Measurements from ENCODE around the gene PCNT. TPM values are rescaled to one million over a fixed set of nuclear protein-coding genes. Genes with fewer than 3 reads are reported as not detected.
A peak's percentile ranks its signal among the peaks of the same experiment; 100 is the strongest.

Gene PCNT
- total RNA-seq, 1 experiment from 2014 or later, result 41.0 TPM

- TF ChIP-seq FOXK1 (CRISPR knock-in tag; IDR thresholded peaks at IDR 0.05), result peak; percentile 82
Observed at GRCh38 chr21:46458315-46459023, 134.5 kb downstream of the PCNT start, which contains the start of gene DIP2A (continued).

- ChIA-PET POLR2A (interaction anchor here (0.5 to 1.6 kb wide), 3 partner anchors 9 to 176 kb away, joined by 3 to 5 read pairs (median 4); partner anchors contain the start of gene PRMT2), CTCF (interaction anchor here (1.1 to 1.3 kb wide), 2 partner anchors 36 to 208 kb away, joined by 3 to 4 read pairs; no protein-coding TSS in a partner anchor)
- no peak overlapping the region for H3K27ac Mint-ChIP-seq
- ATAC-seq (no peak), DNase-seq (ENCODE audit: low spot score) (no peak)
- peaks cover 18% of the 10 kb centered on the region for H3K4me1 Mint-ChIP-seq
- H3K9me3 Mint-ChIP-seq, result no peaks in the 10 kb centered on the region
- no peaks in the 10 kb centered on the region for H3K27me3 Mint-ChIP-seq (ENCODE audit: low read depth)
- H3K4me3 Mint-ChIP-seq, result peak overlapping the region; percentile 67
- TF ChIP-seq, protein P1, sequence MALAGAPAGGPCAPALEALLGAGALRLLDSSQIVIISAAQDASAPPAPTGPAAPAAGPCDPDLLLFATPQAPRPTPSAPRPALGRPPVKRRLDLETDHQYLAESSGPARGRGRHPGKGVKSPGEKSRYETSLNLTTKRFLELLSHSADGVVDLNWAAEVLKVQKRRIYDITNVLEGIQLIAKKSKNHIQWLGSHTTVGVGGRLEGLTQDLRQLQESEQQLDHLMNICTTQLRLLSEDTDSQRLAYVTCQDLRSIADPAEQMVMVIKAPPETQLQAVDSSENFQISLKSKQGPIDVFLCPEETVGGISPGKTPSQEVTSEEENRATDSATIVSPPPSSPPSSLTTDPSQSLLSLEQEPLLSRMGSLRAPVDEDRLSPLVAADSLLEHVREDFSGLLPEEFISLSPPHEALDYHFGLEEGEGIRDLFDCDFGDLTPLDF (CRISPR knock-in tag; IDR thresholded peaks at IDR 0.05), result no peak
- no peak for TF ChIP-seq CREB1 (CRISPR knock-in tag; IDR thresholded peaks at IDR 0.05)
- 0 out of 2 replicates have a peak, but pooled peaks have one; percentile 59 for TF ChIP-seq ZNF416 (CRISPR knock-in tag; IDR thresholded peaks at IDR 0.05)
- no peak for TF ChIP-seq NFATC4 (CRISPR knock-in tag; IDR thresholded peaks at IDR 0.05)
- 0 out of 2 replicates have a peak, but pooled peaks have one; percentile 22 for TF ChIP-seq ZSCAN18 (CRISPR knock-in tag; IDR thresholded peaks at IDR 0.05)
- H3K36me3 Mint-ChIP-seq, result peaks cover 19% of the 10 kb centered on the region
Observed at GRCh38 chr21:46459024-46459355, 135.0 kb downstream of the PCNT start.

- Mint-ChIP-seq H3K27ac (no peak overlapping the region), H3K27me3 (ENCODE audit: low read depth) (no peaks in the 10 kb centered on the region), H3K36me3 (peaks cover 19% of the 10 kb centered on the region), H3K9me3 (no peaks in the 10 kb centered on the region), H3K4me3 (peak overlapping the region; percentile 80), H3K4me1 (peaks cover 18% of the 10 kb centered on the region)
- TF ChIP-seq E2F5 (CRISPR knock-in tag; IDR thresholded peaks at IDR 0.05), result 0 out of 2 replicates have a peak, but pooled peaks have one; percentile 29
- TF ChIP-seq TP53 (CRISPR knock-in tag; IDR thresholded peaks at IDR 0.05), result no peak
- TF ChIP-seq E2F4 (CRISPR knock-in tag; IDR thresholded peaks at IDR 0.05; ENCODE audit: borderline replicate concordance, low read depth), result no peak
- no peak for TF ChIP-seq GTF2I (CRISPR knock-in tag; conservative IDR thresholded peaks at IDR 0.05)
- TF ChIP-seq ELF4 (CRISPR knock-in tag; IDR thresholded peaks at IDR 0.05; ENCODE audit: low read depth), result no peak
- no peak for TF ChIP-seq ZNF121 (CRISPR knock-in tag; IDR thresholded peaks at IDR 0.05)
- no peak for TF ChIP-seq TEAD4 (CRISPR knock-in tag; IDR thresholded peaks at IDR 0.05)
- TF ChIP-seq ZNF423 (CRISPR knock-in tag; IDR thresholded peaks at IDR 0.05), result peak; percentile 33; the same call in 1 of the 2 replicates
- POLR2A ChIA-PET, result interaction anchor here (0.5 to 0.9 kb wide), 2 partner anchors 51 to 176 kb away, joined by 3 read pairs; partner anchors contain the start of gene PRMT2
- ATAC-seq (no peak), DNase-seq (ENCODE audit: low spot score) (peak; percentile 32)
- CTCF ChIA-PET, result interaction anchor here (0.6 to 1.3 kb wide), 2 partner anchors 36 to 124 kb away, joined by 4 read pairs; no protein-coding TSS in a partner anchor
Observed at GRCh38 chr21:46459356-46460112, 135.6 kb downstream of the PCNT start.

- ChIA-PET CTCF (no interaction called here), POLR2A (no interaction called here)
- DNase-seq (ENCODE audit: low spot score), result no peak
- Mint-ChIP-seq H3K36me3 (no peaks in the 10 kb centered on the region; the same call in 1 of the 2 replicates), H3K27ac (no peak overlapping the region), H3K27me3 (ENCODE audit: low read depth) (no peaks in the 10 kb centered on the region), H3K9me3 (no peaks in the 10 kb centered on the region), H3K4me3 (no peak overlapping the region), H3K4me1 (peaks cover 8% of the 10 kb centered on the region)
- no peak for ATAC-seq
- TF ChIP-seq CREB1 (CRISPR knock-in tag; IDR thresholded peaks at IDR 0.05), result no peak
- no peak for TF ChIP-seq CBFB (CRISPR knock-in tag; IDR thresholded peaks at IDR 0.05; ENCODE audit: low read depth)
- no peak for TF ChIP-seq ZBTB43 (CRISPR knock-in tag; IDR thresholded peaks at IDR 0.05)
- TF ChIP-seq KAT7 (CRISPR knock-in tag; IDR thresholded peaks at IDR 0.05; ENCODE audit: borderline replicate concordance), result no peak
- no peak for TF ChIP-seq SMAD3 (CRISPR knock-in tag; IDR thresholded peaks at IDR 0.05; ENCODE audit: borderline replicate concordance)
- TF ChIP-seq OVOL2 (CRISPR knock-in tag; IDR thresholded peaks at IDR 0.05; ENCODE audit: borderline replicate concordance), result no peak
- TF ChIP-seq, protein P2, sequence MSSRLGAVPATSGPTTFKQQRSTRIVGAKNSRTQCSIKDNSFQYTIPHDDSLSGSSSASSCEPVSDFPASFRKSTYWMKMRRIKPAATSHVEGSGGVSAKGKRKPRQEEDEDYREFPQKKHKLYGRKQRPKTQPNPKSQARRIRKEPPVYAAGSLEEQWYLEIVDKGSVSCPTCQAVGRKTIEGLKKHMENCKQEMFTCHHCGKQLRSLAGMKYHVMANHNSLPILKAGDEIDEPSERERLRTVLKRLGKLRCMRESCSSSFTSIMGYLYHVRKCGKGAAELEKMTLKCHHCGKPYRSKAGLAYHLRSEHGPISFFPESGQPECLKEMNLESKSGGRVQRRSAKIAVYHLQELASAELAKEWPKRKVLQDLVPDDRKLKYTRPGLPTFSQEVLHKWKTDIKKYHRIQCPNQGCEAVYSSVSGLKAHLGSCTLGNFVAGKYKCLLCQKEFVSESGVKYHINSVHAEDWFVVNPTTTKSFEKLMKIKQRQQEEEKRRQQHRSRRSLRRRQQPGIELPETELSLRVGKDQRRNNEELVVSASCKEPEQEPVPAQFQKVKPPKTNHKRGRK (CRISPR knock-in tag; IDR thresholded peaks at IDR 0.05; ENCODE audit: borderline replicate concordance), result no peak
- no peak for TF ChIP-seq FOXJ3 (CRISPR knock-in tag; IDR thresholded peaks at IDR 0.05; ENCODE audit: borderline replicate concordance)
Observed at GRCh38 chr21:46461909-46462308, 138.0 kb downstream of the PCNT start.
